GM18861 (cell line): Measurements from ENCODE around the gene TNS1.

Experiments used
- ATAC-seq: cut with Tn5 transposase; IDR thresholded peaks from one replicate; pipeline ENCODE4 v1.9.1; 2021; ENCODE audit not compliant: unreplicated experiment

Gene TNS1

GRCh38 chr2:217880287-217880889 lies 122.4 kb downstream of the TNS1 start:
- no peak for ATAC-seq

- no peak for ATAC-seq
Observed at GRCh38 chr2:217878915-217879590, 123.7 kb downstream of the TNS1 start.

GRCh38 chr2:217877866-217878265 lies 124.9 kb downstream of the TNS1 start:
- no peak for ATAC-seq

GRCh38 chr2:217876253-217876570 lies 126.6 kb downstream of the TNS1 start:
- no peak for ATAC-seq

GRCh38 chr2:217875556-217876252 lies 127.1 kb downstream of the TNS1 start:
- no peak for ATAC-seq

- ATAC-seq = no peak
Observed at GRCh38 chr2:217875138-217875537, 127.7 kb downstream of the TNS1 start.

GRCh38 chr2:217873371-217873770 lies 129.4 kb downstream of the TNS1 start:
- ATAC-seq = no peak

GRCh38 chr2:217872319-217872718 lies 130.5 kb downstream of the TNS1 start:
- no peak for ATAC-seq

GRCh38 chr2:217870528-217871011 lies 132.2 kb downstream of the TNS1 start:
- no peak for ATAC-seq

GRCh38 chr2:217868911-217869334 lies 133.9 kb downstream of the TNS1 start:
- ATAC-seq = no peak

GRCh38 chr2:217868265-217868892 lies 134.4 kb downstream of the TNS1 start:
- ATAC-seq = no peak

GRCh38 chr2:217866457-217866856 lies 136.3 kb downstream of the TNS1 start:
- ATAC-seq = no peak

- ATAC-seq = no peak
Observed at GRCh38 chr2:217864963-217865772, 137.6 kb downstream of the TNS1 start.

- ATAC-seq = no peak
Observed at GRCh38 chr2:217863883-217864282, 138.9 kb downstream of the TNS1 start.

- ATAC-seq = no peak
Observed at GRCh38 chr2:217861334-217861877, 141.4 kb downstream of the TNS1 start.

GRCh38 chr2:217859926-217860325 lies 142.9 kb downstream of the TNS1 start:
- no peak for ATAC-seq

- ATAC-seq = no peak
Observed at GRCh38 chr2:217858519-217859491, 144.0 kb downstream of the TNS1 start.

- no peak for ATAC-seq
Observed at GRCh38 chr2:217857624-217858506, 144.9 kb downstream of the TNS1 start.
